Measurements from ENCODE around the gene COPZ2. TPM values are rescaled to one million over a fixed set of nuclear protein-coding genes. Genes with fewer than 3 reads are reported as not detected.
"Not testable (repeated sequence)": the region's sequence is repeated elsewhere in the genome, so short reads cannot be mapped to it uniquely, and the experiment has no call there.

Gene COPZ2
- total RNA-seq, 1 experiment from 2014 or later, result 15.4 TPM

DNA sequence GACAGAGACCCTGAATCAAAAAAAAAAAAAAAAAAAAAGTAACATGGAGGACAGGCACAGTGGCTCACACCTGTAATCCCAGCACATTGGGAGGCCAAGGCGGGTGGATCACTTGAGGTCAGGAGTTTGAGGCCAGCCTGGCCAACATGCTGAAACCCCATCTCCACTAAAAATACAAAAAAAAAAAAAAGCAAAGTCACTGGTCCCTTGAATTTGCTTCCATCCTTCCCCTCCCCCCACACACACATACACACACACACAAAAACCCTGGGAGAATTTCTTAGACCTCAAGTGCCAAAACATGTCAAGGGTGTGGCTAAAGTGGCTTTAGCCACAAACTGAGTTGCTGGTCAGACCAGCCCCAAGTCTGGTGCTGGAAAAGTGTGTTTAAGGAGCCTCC is 49.2 kb downstream of the COPZ2 start:
- DNase-seq (ENCODE audit: low read depth), result not testable (repeated sequence)

DNA sequence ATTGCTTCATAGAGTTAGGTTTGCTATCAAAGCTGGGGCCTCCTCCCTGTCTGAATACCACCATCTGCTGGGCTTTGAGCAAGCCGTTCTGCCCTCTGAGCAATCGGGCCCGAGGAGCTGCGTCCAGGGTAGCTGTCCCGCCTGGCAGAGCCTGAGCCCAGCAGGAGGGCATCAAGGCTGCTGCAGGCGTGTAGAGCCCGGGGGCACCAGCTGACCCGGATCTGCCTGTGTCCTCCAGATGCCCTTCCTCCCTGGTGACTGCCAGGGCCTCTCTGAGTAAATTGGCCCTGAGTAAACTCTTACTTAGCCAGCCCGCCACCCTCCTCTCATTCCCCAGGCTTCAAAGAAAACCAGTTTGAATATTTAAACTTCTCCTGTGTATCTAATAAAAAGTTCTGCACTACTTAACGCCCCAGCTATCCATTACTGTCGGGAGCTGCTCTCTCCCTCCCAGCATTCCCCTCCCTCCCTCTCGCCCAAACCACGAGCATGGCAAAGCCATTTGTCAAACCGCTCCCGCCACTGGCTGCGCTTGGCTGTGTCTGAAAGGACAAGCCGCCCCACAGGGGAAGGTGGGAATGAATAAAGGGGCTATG is 50.3 kb downstream of the COPZ2 start:
- DNase-seq (ENCODE audit: low read depth), result no peak

- no peak for DNase-seq (ENCODE audit: low read depth)
These were observed 51.1 kb downstream of the COPZ2 start for GRCh38 chr17:47986520-47986919.

DNA sequence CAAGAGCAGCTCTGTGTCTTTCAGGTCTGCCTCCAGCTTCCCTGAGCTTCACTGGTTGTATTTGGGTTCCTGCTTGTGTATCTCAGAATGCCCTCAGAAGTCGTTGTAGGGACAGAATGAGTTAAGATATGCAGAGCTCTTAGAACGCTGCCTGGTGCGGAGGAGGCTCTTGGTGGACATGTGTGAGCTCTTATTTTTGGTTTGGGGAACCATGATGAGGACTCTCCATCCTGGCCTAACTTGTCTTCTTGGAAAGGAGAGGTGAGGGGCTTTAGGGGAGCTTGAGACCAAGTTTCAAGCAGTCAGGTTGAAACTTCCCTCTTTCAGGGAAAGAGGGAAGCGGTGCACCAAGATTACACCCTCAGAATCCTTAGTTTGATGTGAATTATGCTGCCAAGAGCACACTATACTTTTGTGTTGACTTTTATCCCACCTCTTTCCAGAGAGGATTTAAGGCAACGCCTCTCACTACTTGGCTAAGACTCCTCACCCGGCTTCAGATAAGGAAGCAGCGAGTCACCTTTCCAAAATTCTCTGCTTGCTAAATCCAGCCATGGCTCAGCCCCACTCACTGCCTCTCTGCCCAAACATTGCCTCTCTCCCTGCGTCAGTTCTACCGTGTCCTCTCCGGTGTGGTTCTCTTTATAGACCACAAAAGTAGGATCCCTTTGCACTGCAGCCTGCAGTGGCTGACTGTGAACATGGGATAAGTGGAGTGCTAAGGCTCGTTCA is 53.9 kb downstream of the COPZ2 start:
- DNase-seq (ENCODE audit: low read depth), result no peak

DNA sequence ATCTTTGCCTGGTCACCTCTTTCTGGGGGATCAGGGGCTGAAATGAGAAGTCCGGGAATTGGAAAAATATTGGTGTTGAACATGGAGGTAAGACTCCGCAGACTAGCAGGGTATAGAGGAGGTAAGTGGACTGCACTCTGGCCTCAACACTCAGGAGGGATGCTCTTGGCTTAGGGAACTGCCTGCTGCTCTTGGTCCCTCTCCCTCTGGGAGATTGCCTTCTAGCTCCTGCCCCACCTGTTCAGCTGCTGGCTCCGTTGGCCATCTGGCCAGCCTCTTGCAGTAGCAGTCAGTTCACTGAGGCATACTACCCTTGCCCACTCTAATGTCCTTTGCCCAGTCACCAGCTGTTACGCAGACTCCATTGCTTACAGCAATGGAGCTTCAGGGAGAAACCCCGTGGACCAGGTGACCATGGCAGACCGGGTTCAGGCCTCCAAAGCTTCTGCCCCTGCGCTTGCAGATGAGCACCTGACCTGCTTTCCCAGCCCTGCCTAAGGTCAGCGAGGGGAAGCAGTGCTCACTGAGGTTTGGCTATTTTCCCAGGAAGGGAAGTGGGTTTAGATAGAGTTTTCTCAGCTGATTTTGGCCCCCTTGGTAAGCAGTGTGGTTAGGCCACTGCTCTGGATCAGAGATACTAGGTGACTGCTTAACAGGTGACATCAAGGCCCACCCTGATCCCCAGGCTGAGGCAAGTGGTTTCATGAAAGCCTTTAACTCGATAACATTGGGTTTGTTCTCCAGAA is 54.8 kb downstream of the COPZ2 start:
- peak; percentile 30 for DNase-seq (ENCODE audit: low read depth)

DNA sequence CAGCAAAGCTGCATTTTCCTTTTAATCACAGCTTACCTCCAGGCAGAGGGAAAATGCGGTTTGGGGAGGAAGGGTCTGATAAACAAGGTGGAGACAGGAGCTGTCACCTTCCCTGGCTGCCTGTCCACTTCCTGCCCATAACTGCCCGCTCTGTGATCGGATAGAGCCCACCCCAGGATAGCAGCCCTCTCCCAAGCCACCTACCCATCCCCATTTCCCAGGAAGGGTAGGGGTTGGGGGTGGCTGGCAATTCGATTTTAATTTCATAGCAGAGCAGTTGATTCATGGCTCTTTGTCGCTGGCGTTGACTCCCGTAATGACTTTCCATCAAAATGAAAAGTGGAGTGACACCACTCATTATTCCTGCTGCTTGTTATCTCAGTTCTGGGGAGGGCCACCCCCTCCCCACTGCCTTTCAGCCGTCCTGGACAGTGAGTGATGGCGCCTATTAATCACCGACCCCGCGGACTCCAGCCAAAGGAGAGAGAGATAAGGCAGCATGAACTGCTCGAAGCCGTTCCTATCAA is 55.4 kb downstream of the COPZ2 start:
- no peak for DNase-seq (ENCODE audit: low read depth)

DNA sequence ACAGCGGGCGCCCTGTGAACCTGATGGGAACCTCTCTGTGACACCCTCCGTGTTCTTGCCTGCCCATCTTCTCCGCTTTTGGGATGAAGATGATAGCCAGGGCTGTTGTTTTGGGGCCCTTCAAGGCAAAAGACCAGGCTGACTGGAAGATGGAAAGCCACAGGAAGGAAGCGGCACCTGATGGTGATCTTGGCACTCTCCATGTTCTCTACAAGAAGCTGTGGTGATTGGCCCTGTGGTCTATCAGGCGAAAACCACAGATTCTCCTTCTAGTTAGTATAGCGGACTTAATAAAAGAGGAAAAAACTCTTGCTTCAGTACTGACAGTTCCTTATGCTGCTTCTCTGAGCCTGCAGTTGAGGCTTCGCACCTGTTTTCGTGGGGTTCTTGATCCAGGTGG is 56.1 kb downstream of the COPZ2 start:
- DNase-seq (ENCODE audit: low read depth), result no peak

GRCh38 chr17:47980541-47980940 is 57.1 kb downstream of the COPZ2 start:
- DNase-seq (ENCODE audit: low read depth), result no peak

DNA sequence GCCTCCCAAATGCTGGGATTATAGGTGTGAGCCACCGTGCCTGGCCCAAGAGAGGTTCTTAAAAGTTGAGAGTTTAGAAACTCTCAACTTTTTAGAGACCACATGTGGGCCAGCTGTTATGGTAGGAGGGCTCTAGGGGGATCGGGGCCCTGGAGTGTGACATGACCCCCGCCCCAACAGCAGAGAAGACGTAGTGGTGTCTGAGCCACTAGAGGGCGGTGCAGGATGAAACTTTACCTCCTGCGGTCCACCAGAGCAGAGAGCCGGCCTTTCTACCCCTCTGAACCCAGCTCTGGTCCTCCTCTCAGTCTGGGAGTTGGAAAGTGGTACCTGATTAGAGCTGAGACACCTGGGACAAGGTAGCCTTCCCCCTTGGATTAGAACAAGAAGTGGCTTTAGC is 59.3 kb downstream of the COPZ2 start:
- DNase-seq (ENCODE audit: low read depth), result peak; percentile 47

Small RNAs within 50 kb of the gene (small RNA-seq; reads per million reads assigned to genes)
- gene AC004477.2 (not detected), gene MIR152 (7.2 reads per million, percentile 90 among the genes with 10 or more reads in this experiment)

Other genes starting within 250 kb of the COPZ2 start
- gene OSBPL7, start 216.0 kb downstream of the COPZ2 start, total RNA-seq (2014; rRNA removed; shearing (Covaris generic)), result 9.2 and 15.0 TPM in 2 replicates
- gene MRPL10, start 206.3 kb downstream of the COPZ2 start, total RNA-seq (2014; rRNA removed; shearing (Covaris generic)), result 124 and 154 TPM in 2 replicates
- 0.37 and 0.51 TPM in 2 replicates for gene LRRC46, start 206.1 kb downstream of the COPZ2 start, total RNA-seq (2014; rRNA removed; shearing (Covaris generic))
- gene SCRN2, start 196.5 kb downstream of the COPZ2 start, total RNA-seq (2014; rRNA removed; shearing (Covaris generic)), result 39.6 and 43.0 TPM in 2 replicates
- gene SP6, start 186.6 kb downstream of the COPZ2 start, total RNA-seq (2014; rRNA removed; shearing (Covaris generic)), result 1.7 and 1.8 TPM in 2 replicates
- gene SP2, start 141.6 kb downstream of the COPZ2 start, total RNA-seq (2014; rRNA removed; shearing (Covaris generic)), result 1.6 and 3.4 TPM in 2 replicates
- 42.5 and 55.6 TPM in 2 replicates for gene PNPO, start 96.2 kb downstream of the COPZ2 start, total RNA-seq (2014; rRNA removed; shearing (Covaris generic))
- gene PRR15L, start 79.9 kb downstream of the COPZ2 start, total RNA-seq (2014; rRNA removed; shearing (Covaris generic)), result not detected in 2 replicates
- gene CDK5RAP3, start 66.7 kb downstream of the COPZ2 start, total RNA-seq (2014; rRNA removed; shearing (Covaris generic)), result 50.0 and 53.1 TPM in 2 replicates
- gene NFE2L1, start 10.6 kb upstream of the COPZ2 start, total RNA-seq (2014; rRNA removed; shearing (Covaris generic)), result 59.4 and 62.3 TPM in 2 replicates
- 67.3 and 84.4 TPM in 2 replicates for gene CBX1, start 63.7 kb upstream of the COPZ2 start, total RNA-seq (2014; rRNA removed; shearing (Covaris generic))
- 15.7 and 18.3 TPM in 2 replicates for gene SNX11, start 70.0 kb upstream of the COPZ2 start, total RNA-seq (2014; rRNA removed; shearing (Covaris generic))

All from HT1080 (cell line).